DND-41 (cell line): Measurements from ENCODE around the gene PRXL2B.

Experiments
- CTCF ChIP-seq: IDR thresholded peaks from 2 replicates; pipeline ENCODE4 v1.5.1; 2012; ENCODE audit warnings: borderline replicate concordance, low read length, moderate library complexity, mild to moderate bottlenecking; ENCODE audit not compliant: poor library complexity, severe bottlenecking; ENCODE audit errors: extremely low read depth
- EZH2 ChIP-seq: IDR thresholded peaks from 3 replicates; pipeline ENCODE4 v1.6.1; 2012; ENCODE audit warnings: borderline replicate concordance, low read depth, mild to moderate bottlenecking, moderate library complexity, low read length, inconsistent platforms; ENCODE audit not compliant: severe bottlenecking

GRCh38 chr1:2602311-2602835 is 15.8 kb downstream of the PRXL2B start:
- TF ChIP-seq CTCF (no peak), EZH2 (no peak)
